Activated CD8-positive, alpha-beta memory T cell treated with anti-CD3 and anti-CD28 coated beads, Interleukin-2, amount 50 U/mL, for 48 hours (primary cell): ENCODE measurements around the gene GID4.

ENCODE experiments used
- DNase-seq: peaks from one replicate; pipeline ENCODE4 v3.0.0-alpha.2; 2020

Gene GID4

GRCh38 chr17:18105595-18105994 lies 66.4 kb downstream of the GID4 start:
- DNase-seq: no peak

- no peak for DNase-seq
These were observed 67.0 kb downstream of the GID4 start for GRCh38 chr17:18106211-18106610.

- DNase-seq: no peak
These were observed 68.0 kb downstream of the GID4 start for GRCh38 chr17:18107061-18107790.

- DNase-seq: no peak
These were observed 68.8 kb downstream of the GID4 start for GRCh38 chr17:18107971-18108370.

GRCh38 chr17:18108401-18109312 lies 69.4 kb downstream of the GID4 start, which contains the start of gene MYO15A:
MYO15A (plus strand) TSS chr17:18108756; CDS start chr17:18118801, 10,045 bp downstream.
- DNase-seq: no peak

- no peak for DNase-seq
These were observed 70.8 kb downstream of the GID4 start for GRCh38 chr17:18109935-18110485.

GRCh38 chr17:18110636-18111145 lies 71.5 kb downstream of the GID4 start:
- DNase-seq: no peak

- no peak for DNase-seq
These were observed 72.2 kb downstream of the GID4 start for GRCh38 chr17:18111330-18111971.

GRCh38 chr17:18115517-18115916 lies 76.3 kb downstream of the GID4 start:
- no peak for DNase-seq

- no peak for DNase-seq
These were observed 76.9 kb downstream of the GID4 start for GRCh38 chr17:18116078-18116477.

- no peak for DNase-seq
These were observed 78.3 kb downstream of the GID4 start for GRCh38 chr17:18117533-18117932.
